ENCODE data around the gene ACER3.
"Not testable (repeated sequence)": the region's sequence is repeated elsewhere in the genome, so short reads cannot be mapped to it uniquely, and the experiment has no call there.

ACER3 gene

DNA sequence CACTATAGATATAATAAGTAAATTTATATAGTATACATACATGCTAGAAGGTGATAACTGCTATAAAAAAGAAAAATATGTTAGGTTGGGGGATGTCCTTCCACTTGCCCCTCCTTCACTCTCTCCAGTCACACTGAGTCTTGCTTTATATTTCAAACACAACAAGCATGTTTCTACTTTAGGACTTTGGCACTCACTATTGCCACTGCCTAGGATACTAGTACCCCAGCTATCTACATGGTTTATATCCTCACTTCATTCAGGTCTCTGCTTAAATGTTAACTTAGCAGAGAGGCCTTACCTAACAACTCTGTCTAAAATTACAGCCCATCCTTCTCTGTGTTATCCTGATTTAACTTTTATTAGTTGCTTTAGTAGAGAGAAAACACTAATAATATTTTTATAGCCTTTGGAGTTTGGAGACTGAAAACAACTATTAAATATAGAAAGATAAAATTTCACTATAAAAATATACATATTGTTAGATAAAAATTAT, 134.4 kb downstream of the ACER3 start:
- DNase-seq (ENCODE audit: low read depth in 2 of 2), result no peak

DNA sequence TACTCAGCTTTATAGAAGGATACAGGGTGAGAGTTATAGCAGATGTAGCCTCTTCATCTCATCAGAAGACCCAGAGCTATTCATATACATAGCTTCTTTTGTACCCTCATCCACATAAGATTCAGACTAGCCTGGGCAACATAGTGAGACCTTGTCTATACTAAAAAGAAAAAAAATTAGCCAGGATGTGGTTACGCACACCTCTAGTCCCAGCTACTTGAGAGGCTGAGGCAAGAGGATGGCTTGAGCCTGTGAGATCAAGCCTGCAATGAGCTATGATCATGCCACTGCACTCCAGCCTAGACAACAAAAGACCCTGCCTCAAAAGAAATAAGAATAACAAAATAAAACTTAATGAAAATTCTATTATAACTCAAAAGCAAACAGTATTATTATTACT, 136.8 kb downstream of the ACER3 start:
- DNase-seq (ENCODE audit: low read depth in 2 of 2), result no peak

DNA sequence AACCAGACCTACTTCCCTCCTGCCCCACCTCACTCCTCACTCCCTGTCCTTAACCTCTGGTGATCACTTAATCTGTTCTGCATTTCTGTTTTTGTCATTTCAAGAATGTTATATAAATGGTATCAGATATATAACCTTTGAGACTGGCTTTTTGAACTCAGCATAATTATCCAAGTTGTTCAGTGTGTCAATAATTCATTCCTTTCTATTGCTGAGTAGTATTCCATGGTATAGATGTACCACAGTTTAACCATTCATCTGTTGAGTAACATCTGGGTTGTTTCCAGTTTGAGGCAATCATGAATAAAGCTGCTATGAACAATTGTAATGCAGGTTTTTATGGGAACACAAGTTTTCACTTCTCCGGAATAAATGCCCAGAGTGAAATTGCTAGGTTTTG, 138.9 kb downstream of the ACER3 start:
- DNase-seq (ENCODE audit: low read depth in 2 of 2), result no peak

GRCh38 chr11:77001613-77002012, 140.9 kb downstream of the ACER3 start:
- DNase-seq (ENCODE audit: low read depth in 2 of 2), result no peak

- no peak for DNase-seq (ENCODE audit: low read depth in 2 of 2)
Observed at GRCh38 chr11:77002776-77003175, 142.1 kb downstream of the ACER3 start.

- DNase-seq (ENCODE audit: low read depth in 2 of 2), result no peak
Observed at GRCh38 chr11:77003963-77004362, 143.2 kb downstream of the ACER3 start.

DNA sequence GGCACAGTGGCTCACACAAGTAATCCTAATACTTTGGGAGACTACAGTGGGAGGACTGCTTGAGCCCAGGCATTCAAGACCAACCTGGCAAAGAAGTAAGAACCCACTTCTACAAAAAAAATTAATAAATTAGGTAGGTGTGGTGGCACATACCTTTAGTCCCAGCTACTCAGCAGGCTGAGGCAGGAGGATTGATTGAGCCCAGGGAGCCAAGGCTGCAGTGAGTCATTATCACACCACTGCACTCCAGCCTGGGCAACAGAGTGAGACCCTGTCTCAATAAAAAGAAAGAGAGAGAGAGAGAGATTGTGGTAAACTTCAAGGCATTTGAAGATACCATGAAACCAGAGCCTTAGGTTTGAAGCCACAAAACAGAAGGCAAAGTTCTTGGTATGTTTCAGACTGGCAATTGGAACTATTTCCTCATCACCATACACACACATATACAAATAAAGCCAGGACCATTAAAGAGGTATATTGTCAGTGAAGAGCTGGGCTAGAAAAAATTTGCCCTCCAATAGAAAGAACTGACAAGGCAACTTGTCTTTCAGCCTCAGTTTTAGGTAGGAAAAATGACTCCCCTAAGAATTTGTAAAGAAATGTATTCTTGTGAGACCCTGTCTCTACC, 148.9 kb downstream of the ACER3 start:
- no peak for DNase-seq (ENCODE audit: low read depth in 2 of 2)

GRCh38 chr11:77014669-77015068, 154.0 kb downstream of the ACER3 start:
- DNase-seq (ENCODE audit: low read depth in 2 of 2), result no peak

DNA sequence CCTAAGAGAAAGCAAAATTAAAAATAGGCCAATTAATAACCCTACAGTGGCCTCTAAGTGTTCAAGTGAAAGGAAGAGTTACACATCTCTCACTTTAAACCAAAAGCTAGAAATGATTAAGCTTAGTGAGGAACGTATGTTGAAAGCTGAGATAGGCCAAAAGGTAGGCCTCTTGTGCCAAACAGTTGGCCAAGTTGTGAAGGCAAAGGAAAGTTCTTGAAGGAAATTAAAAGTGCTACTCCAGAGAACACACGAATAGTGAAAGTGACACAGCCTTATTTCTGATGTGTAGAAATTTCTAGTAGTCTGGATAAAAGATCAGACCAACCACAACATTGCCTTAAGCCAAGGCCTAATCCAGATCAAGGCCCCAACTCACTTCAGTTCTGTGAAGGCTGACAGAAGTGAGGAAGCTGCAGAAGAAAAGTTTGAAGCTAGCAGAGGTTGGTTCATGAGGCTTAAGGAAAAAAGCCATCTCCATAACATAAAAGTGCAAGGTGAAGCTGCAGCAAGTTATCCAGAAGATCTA, 157.7 kb downstream of the ACER3 start:
- DNase-seq (ENCODE audit: low read depth in 2 of 2), result not testable (repeated sequence)

- DNase-seq (ENCODE audit: low read depth in 2 of 2), result no peak
Observed at GRCh38 chr11:77019976-77020595, 159.4 kb downstream of the ACER3 start.

DNA sequence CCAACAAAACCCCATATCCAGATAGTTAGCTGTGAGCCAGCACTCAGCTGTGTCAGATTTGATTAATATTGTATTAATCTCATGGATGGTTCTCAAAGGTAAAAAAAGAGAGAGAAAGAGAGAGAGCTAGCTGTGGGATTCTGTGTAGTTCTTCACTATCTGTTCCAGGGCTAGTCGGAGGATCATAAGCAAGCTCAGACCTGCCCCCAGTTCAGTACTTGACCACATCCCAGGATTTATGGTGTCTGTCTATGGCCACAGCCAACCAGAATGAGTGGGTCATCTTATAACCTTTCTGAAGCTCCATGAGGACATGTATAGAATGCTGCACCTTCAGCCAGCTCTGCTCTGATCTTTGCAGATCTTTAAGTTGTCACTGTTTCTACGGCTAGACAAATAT, 160.0 kb downstream of the ACER3 start:
- DNase-seq (ENCODE audit: low read depth in 2 of 2), result no peak

GRCh38 chr11:77024745-77025144, 164.0 kb downstream of the ACER3 start:
- no peak for DNase-seq (ENCODE audit: low read depth in 2 of 2)

DNA sequence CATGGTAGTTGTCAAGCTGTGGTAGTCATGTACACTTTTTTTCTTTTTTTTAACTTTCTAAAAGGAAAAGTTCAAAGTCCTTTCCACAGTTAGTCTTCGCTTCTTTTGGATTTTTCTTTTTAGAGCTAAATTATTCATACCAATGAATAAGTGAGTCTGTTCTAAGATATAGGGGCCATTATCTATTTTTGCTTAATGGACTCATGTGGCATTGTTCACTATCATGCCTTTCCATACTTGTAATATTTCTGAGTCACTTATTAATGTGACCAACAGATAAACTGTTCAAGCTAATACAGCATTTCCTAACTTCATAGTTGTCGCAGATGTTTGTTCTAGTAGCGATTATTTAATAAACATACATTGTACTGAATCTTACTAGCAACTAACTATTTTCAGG, 165.5 kb downstream of the ACER3 start:
- DNase-seq (ENCODE audit: low read depth in 2 of 2), result no peak

DNA sequence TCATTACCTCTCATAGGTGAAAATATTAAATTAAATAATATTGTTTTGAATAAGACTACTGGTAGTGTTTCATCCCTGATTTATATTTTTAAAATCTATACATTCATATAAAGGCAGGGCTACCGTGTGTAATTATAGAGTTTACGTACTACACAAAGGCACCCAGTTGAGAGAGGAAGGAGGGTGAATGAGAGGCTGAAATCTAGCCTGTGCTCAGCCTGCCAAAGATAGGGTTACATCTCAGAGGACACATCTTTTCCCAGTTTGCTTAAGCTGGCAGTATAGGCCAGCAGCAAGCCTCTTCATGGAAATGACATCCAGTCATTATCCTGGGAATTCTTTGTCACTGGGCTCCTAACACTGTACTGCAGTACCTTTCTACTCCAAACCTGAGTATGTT, 166.0 kb downstream of the ACER3 start:
- no peak for DNase-seq (ENCODE audit: low read depth in 2 of 2)

GRCh38 chr11:77027275-77027674, 166.6 kb downstream of the ACER3 start:
- no peak for DNase-seq (ENCODE audit: low read depth in 2 of 2)

GRCh38 chr11:77029829-77030228, 169.1 kb downstream of the ACER3 start:
- no peak for DNase-seq (ENCODE audit: low read depth in 2 of 2)

DNA sequence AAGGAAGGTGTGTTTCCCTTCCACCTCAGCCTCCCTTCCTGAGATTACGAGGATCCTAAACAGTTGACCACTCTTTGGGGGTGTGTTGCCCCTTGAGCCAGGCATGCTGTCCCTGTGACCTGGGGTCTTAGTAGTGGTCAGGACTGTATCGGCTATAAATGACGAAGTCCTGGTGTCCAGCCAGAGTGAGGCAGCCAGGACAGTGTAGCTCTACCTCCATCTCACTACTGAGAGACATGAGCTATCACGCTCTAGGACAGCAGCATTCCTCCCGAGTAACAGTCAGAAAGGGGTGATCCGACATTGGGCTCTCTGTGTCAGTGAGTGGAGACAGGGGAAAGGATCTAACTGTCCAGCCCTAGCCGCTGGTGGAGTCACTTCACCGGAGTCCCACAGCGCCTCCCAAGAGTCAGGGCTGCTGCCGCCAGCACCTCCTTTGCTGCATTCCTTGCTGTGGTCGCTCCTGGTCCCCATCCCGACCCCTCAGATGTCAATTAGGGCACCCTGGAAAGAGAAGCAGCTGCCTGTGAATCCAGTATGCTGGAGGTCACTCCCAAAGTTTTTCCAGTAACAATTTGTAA, 170.2 kb downstream of the ACER3 start:
- DNase-seq (ENCODE audit: low read depth in 2 of 2), result no peak

- no peak for DNase-seq (ENCODE audit: low read depth in 2 of 2)
Observed at GRCh38 chr11:77031599-77031998, 170.9 kb downstream of the ACER3 start.

DNA sequence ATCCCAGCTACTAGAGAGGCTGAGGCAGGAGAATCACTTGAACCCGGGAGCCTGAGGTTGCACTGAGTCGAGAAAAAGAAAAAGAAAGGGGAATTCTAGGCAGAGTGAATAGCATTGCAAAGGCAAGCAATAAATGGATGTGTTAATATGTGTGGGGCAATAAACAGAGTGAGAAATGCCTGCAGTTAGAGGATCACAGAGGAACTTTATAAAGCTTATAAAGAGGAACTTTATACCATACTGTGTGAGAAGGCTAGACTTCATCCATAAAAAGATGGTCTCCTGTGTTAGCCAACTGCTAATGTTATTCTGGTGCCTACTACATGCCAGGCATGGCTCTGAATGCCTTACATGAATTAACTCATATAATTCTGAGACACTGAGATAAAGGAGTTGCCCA, 174.3 kb downstream of the ACER3 start:
- no peak for DNase-seq (ENCODE audit: low read depth in 2 of 2)

DNA sequence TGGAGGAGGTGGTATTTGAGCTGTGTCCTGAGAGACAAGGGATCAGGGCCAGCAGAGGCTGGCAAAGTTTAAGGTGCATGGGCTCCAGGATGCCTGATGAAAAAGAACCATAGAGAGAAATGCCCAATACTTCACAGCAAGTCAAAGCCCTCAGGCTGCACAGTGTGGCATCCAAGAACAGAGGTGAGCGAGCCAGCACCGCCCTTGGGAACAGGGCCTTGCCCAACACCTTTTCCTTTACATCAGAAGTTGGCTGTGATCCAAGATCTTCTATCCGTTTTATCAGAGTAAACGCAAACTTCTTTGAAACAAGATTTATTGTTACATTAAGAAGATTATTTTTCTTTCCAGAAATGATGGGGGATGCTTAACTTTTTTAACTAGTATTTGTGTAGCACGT, 174.9 kb downstream of the ACER3 start:
- DNase-seq (ENCODE audit: low read depth in 2 of 2), result no peak

DNA sequence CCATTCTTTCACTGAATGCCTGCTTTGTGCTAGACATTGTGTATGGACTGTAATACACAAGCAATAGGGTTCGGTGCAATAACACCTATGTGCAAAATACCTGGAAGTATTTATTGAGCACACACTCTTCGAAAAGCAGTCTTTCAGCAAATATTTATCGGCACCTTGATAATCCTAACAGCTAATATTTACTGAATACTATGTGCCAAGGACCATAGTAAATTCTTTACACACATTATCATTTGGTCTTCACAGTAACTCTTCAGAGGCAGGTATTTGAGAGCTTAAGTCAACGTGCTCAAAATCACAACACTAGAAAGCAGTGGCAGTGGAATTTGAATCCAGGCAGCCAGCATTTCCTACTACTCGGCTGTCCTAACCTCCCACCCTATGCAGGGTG, 175.7 kb downstream of the ACER3 start:
- DNase-seq (ENCODE audit: low read depth in 2 of 2), result no peak

DNA sequence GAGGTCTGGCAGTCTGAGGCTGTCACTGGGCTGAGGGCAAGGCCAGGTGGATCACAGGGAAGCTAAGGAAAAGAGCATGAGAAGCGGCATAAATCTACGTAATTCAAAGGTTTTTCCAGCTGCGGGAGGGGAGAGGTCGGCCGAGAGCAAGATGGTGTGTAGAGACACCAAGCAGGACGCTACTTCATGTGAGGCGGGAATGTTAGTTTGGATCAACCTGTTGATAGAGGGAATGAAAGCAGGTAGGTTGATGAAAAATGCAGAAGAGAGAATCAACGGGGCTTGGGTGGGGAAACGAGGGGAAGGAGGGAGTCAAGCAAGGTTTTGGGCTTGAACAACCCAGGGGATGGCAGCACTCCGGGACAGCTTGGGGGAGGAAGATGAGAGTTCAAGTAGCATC, 176.3 kb downstream of the ACER3 start:
- no peak for DNase-seq (ENCODE audit: low read depth in 2 of 2)

Data from stimulated activated CD4-positive, alpha-beta T cell treated with anti-CD3 and anti-CD28 coated beads, Interleukin-12 subunit alpha, Interleukin-12 subunit beta, amount 100 ng/mL, for 24 hours (primary cell).